OCI-LY7 (cell line): Measurements from ENCODE around the gene SERTAD1. TPM values are rescaled to one million over a fixed set of nuclear protein-coding genes. Genes with fewer than 3 reads are reported as not detected.

ENCODE experiments used
- BruUV-seq: library from RNA; stranded (reverse); fragments of 400-500 nt; replicated peaks from 2 replicates; lab custom pipeline; 2021; lab: Mats Ljungman, UMichigan
- CTCF ChIA-PET: fragments of 300-600 bp; sonication (Branson Sonifier 250); formaldehyde crosslinking; loops from one replicate; lab custom pipeline; 2022; ENCODE audit warnings: antibody characterized with exemption; ENCODE audit not compliant: unreplicated experiment; lab: Charles Lee
- POLR2A ChIA-PET: fragments of 300-600 bp; sonication (Branson Sonifier 250); formaldehyde crosslinking; loops from one replicate; lab custom pipeline; 2022; ENCODE audit warnings: antibody characterized with exemption; lab: Charles Lee
- DNase-seq: peaks from one replicate; pipeline ENCODE4 v3.0.0-alpha.2; 2015; ENCODE audit warnings: low spot score
- H2AFZ ChIP-seq: fragments of 200-600 bp; sonication (generic), shearing (Covaris generic); 2 replicates; pipeline ENCODE4 v1.6.1; 2014; ENCODE audit warnings: mild to moderate bottlenecking, antibody characterized with exemption, low read length, moderate library complexity
- H3K27ac ChIP-seq: fragments of 200-600 bp; sonication (generic); 2 replicates; pipeline ENCODE4 v1.5.1; 2014; ENCODE audit warnings: mixed run types, low read depth, mild to moderate bottlenecking, moderate library complexity, low read length, inconsistent platforms; ENCODE audit not compliant: poor library complexity, severe bottlenecking
- H3K36me3 ChIP-seq: fragments of 200-600 bp; sonication (generic); 2 replicates; pipeline ENCODE4 v1.6.1; 2014; ENCODE audit warnings: mild to moderate bottlenecking, antibody characterized with exemption, low read length, moderate library complexity, mixed read lengths; ENCODE audit not compliant: insufficient read depth
- H3K4me1 ChIP-seq: fragments of 200-600 bp; sonication (generic); 2 replicates; pipeline ENCODE4 v1.5.1; 2014; ENCODE audit warnings: mild to moderate bottlenecking, low read length; ENCODE audit not compliant: insufficient read depth, poor library complexity, severe bottlenecking
- H3K4me2 ChIP-seq: fragments of 200-600 bp; sonication (generic); 2 replicates; pipeline ENCODE4 v1.6.1; 2014; ENCODE audit warnings: mild to moderate bottlenecking, low read length
- H3K4me3 ChIP-seq: fragments of 200-600 bp; sonication (generic); 2 replicates; pipeline ENCODE4 v1.5.1; 2014; ENCODE audit warnings: mild to moderate bottlenecking, low read depth, low read length; ENCODE audit not compliant: poor library complexity, severe bottlenecking
- H3K79me2 ChIP-seq: fragments of 200-600 bp; sonication (generic); 2 replicates; pipeline ENCODE4 v1.6.1; 2016; ENCODE audit warnings: low read depth, mild to moderate bottlenecking, low read length, moderate library complexity, mixed read lengths; ENCODE audit not compliant: insufficient read depth
- H3K9me2 ChIP-seq: fragments of 200-600 bp; sonication (generic); 2 replicates; pipeline ENCODE4 v1.6.1; 2016; ENCODE audit warnings: mild to moderate bottlenecking, low read length, mixed read lengths; ENCODE audit not compliant: insufficient read depth
- H3K9me3 ChIP-seq: fragments of 200-600 bp; sonication (generic); 2 replicates; pipeline ENCODE4 v1.6.1; 2014; ENCODE audit warnings: mild to moderate bottlenecking, mixed run types, low read length, mixed read lengths
- H4K20me1 ChIP-seq: fragments of 200-600 bp; sonication (generic); 2 replicates; pipeline ENCODE4 v1.6.1; 2014; ENCODE audit warnings: mild to moderate bottlenecking, antibody characterized with exemption, low read length, moderate library complexity, mixed read lengths; ENCODE audit not compliant: insufficient read depth
- EZH2phosphoT487 ChIP-seq: fragments of 200-600 bp; sonication (generic); IDR thresholded peaks from 2 replicates; pipeline ENCODE4 v1.6.1; 2018; ENCODE audit warnings: low read depth, borderline replicate concordance, mild to moderate bottlenecking, mixed run types, antibody characterized with exemption, low read length, moderate library complexity, mixed read lengths
- intact Hi-C: fragments of 100-400 bp; cut with micrococcal nuclease; formaldehyde crosslinking; loops from one replicate; pipeline ENCODE4 v1.10.0; 2022; ENCODE audit not compliant: unreplicated experiment
- total RNA-seq, 2 experiments: library from RNA; depleted of rRNA in 1 of 2; stranded (reverse); fragments of >200 nt in 1 of 2; shearing (Covaris generic) in 1 of 2; gene quantifications; 2 replicates each; pipeline ENCODE4 v1.2.3, GENCODE V29; 2014 to 2022
- TF ChIP-seq, protein P1 (sequence below): fragments of 200-600 bp; sonication (generic); conservative IDR thresholded peaks from 2 replicates; pipeline ENCODE4 v1.5.1; 2014; ENCODE audit warnings: mild to moderate bottlenecking, antibody characterized with exemption, low read length, moderate library complexity, mixed read lengths

Gene SERTAD1
- total RNA-seq, 2 experiments from 2014 or later: 5.7 to 6.1 TPM

DNA sequence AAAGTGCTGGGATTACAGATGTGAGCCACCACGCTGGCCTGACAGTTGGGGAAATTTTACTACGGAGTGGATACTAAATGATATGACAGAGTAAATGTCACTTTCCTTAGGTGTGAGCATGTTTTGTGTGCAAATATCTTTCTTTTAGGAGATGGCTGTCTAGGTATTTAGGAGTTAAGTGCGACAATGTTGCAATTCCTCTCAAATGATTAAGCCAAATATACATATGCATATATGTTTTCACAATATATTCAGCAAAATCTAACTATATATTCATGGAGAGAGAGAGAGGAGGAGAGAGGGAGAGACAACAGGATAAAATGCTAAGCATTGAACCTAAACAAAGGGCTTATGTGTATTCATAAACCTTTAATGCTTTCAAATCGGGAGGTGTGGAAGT is 23.7 kb upstream of the SERTAD1 start:
- H3K9me2 ChIP-seq: no peaks in the 10 kb centered on the region
- CTCF ChIA-PET: no interaction called here
- no peaks in the 10 kb centered on the region for H3K79me2 ChIP-seq
- no peak for TF ChIP-seq EZH2phosphoT487
- TF ChIP-seq, protein P1, sequence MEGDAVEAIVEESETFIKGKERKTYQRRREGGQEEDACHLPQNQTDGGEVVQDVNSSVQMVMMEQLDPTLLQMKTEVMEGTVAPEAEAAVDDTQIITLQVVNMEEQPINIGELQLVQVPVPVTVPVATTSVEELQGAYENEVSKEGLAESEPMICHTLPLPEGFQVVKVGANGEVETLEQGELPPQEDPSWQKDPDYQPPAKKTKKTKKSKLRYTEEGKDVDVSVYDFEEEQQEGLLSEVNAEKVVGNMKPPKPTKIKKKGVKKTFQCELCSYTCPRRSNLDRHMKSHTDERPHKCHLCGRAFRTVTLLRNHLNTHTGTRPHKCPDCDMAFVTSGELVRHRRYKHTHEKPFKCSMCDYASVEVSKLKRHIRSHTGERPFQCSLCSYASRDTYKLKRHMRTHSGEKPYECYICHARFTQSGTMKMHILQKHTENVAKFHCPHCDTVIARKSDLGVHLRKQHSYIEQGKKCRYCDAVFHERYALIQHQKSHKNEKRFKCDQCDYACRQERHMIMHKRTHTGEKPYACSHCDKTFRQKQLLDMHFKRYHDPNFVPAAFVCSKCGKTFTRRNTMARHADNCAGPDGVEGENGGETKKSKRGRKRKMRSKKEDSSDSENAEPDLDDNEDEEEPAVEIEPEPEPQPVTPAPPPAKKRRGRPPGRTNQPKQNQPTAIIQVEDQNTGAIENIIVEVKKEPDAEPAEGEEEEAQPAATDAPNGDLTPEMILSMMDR: no peak
- DNase-seq: no peak
- H3K4me2 ChIP-seq: no peak overlapping the region
- H3K9me3 ChIP-seq: no peaks in the 10 kb centered on the region
- H3K4me1 ChIP-seq: peaks cover 7% of the 10 kb centered on the region
- BruUV-seq: no TSS peak
- intact Hi-C loops: no loop called here
- peaks cover 3% of the 10 kb centered on the region; the same call in 1 of the 2 replicates for H3K36me3 ChIP-seq
- no peak overlapping the region for H2AFZ ChIP-seq
- no peaks in the 10 kb centered on the region for H4K20me1 ChIP-seq
- POLR2A ChIA-PET: no interaction called here
- H3K27ac ChIP-seq: no peak overlapping the region
- H3K4me3 ChIP-seq: no peak overlapping the region

GRCh38 chr19:40446263-40446784 is 20.5 kb upstream of the SERTAD1 start:
- no TSS peak for BruUV-seq
- Histone ChIP-seq H2AFZ (no peak overlapping the region), H3K9me2 (no peaks in the 10 kb centered on the region), H3K27ac (no peak overlapping the region), H4K20me1 (no peaks in the 10 kb centered on the region), H3K4me1 (peaks cover 18% of the 10 kb centered on the region), H3K4me2 (no peak overlapping the region), H3K4me3 (no peak overlapping the region), H3K9me3 (no peaks in the 10 kb centered on the region), H3K79me2 (peaks cover 21% of the 10 kb centered on the region), H3K36me3 (peaks cover 11% of the 10 kb centered on the region)
- ChIA-PET CTCF (no interaction called here), POLR2A (no interaction called here)
- no peak for DNase-seq
- intact Hi-C loops: no loop called here
- no peak for TF ChIP-seq EZH2phosphoT487
- TF ChIP-seq, protein P1: no peak

- intact Hi-C loops: loop anchor here (2.0 kb wide), 1 partner anchor 141 kb away; no protein-coding TSS in a partner anchor
- H3K27ac ChIP-seq: no peak overlapping the region
- H3K4me2 ChIP-seq: no peak overlapping the region
Measured at GRCh38 chr19:40445780-40446262, 20.0 kb upstream of the SERTAD1 start.

More at GRCh38 chr19:40445780-40446262, 20.0 kb upstream of the SERTAD1 start:
- ChIA-PET CTCF (no interaction called here), POLR2A (no interaction called here)
- Histone ChIP-seq H4K20me1 (no peaks in the 10 kb centered on the region), H3K79me2 (peaks cover 26% of the 10 kb centered on the region), H3K9me3 (no peaks in the 10 kb centered on the region), H3K4me1 (peaks cover 21% of the 10 kb centered on the region), H3K4me3 (no peak overlapping the region), H2AFZ (no peak overlapping the region), H3K9me2 (no peaks in the 10 kb centered on the region), H3K36me3 (peaks cover 16% of the 10 kb centered on the region)
- DNase-seq: no peak
- no peak for TF ChIP-seq EZH2phosphoT487
- TF ChIP-seq, protein P1: no peak
- BruUV-seq: no TSS peak
